Neural progenitor cell (in vitro differentiated cells): Measurements from ENCODE around the gene NEK1. TPM values are rescaled to one million over a fixed set of nuclear protein-coding genes. Genes with fewer than 3 reads are reported as not detected.

Source experiments
- DNase-seq: peaks from one replicate; pipeline ENCODE4 v3.0.0-alpha.2; 2016; ENCODE audit warnings: low spot score
- H2AFZ ChIP-seq: fragments of 200-600 bp; sonication (generic); replicated peaks from 2 replicates; pipeline ENCODE4 v1.6.1; 2016; ENCODE audit warnings: antibody characterized with exemption
- H3F3A ChIP-seq: fragments of 200-600 bp; sonication (generic); 2 replicates; pipeline ENCODE4 v1.6.1; 2016; ENCODE audit warnings: antibody characterized with exemption, low read depth
- H3K27ac ChIP-seq: fragments of 200-600 bp; sonication (generic); 2 replicates; pipeline ENCODE4 v1.5.1; 2016; ENCODE audit warnings: mild to moderate bottlenecking
- H3K27me3 ChIP-seq: fragments of 200-600 bp; sonication (generic); 2 replicates; pipeline ENCODE4 v1.6.1; 2016; ENCODE audit warnings: mild to moderate bottlenecking, moderate library complexity
- H3K36me3 ChIP-seq: fragments of 200-600 bp; sonication (generic); 2 replicates; pipeline ENCODE4 v1.5.1; 2016
- H3K4me1 ChIP-seq: fragments of 200-600 bp; sonication (generic); 2 replicates; pipeline ENCODE4 v1.6.1; 2016; ENCODE audit warnings: mixed run types
- H3K4me2 ChIP-seq: fragments of 200-600 bp; sonication (generic); 2 replicates; pipeline ENCODE4 v1.6.1; 2016
- H3K4me3 ChIP-seq: fragments of 200-600 bp; sonication (generic); 2 replicates; pipeline ENCODE4 v1.5.1; 2016
- H3K79me2 ChIP-seq: fragments of 200-600 bp; sonication (generic); 2 replicates; pipeline ENCODE4 v1.6.1; 2016; ENCODE audit warnings: low read depth
- H3K9ac ChIP-seq: fragments of 200-600 bp; sonication (generic); 2 replicates; pipeline ENCODE4 v1.6.1; 2016
- H3K9me3 ChIP-seq: fragments of 200-600 bp; sonication (generic); 2 replicates; pipeline ENCODE4 v1.5.1; 2016; ENCODE audit warnings: low read depth
- H4K20me1 ChIP-seq: fragments of 200-600 bp; sonication (generic); 2 replicates; pipeline ENCODE4 v1.6.1; 2016; ENCODE audit warnings: low read depth
- H3K27ac Mint-ChIP-seq: 3 replicates; pipeline ENCODE4 v1.8.0; 2021; ENCODE audit warnings: mixed read lengths
- H3K27me3 Mint-ChIP-seq: 2 replicates; pipeline ENCODE4 v1.8.0; 2022; ENCODE audit warnings: low read depth, mild to moderate bottlenecking, inconsistent platforms, moderate library complexity, mixed read lengths; ENCODE audit not compliant: insufficient read depth
- H3K36me3 Mint-ChIP-seq: 3 replicates; pipeline ENCODE4 v1.8.0; 2021; ENCODE audit warnings: mixed read lengths
- H3K4me1 Mint-ChIP-seq: 3 replicates; pipeline ENCODE4 v1.8.0; 2021; ENCODE audit warnings: mixed read lengths
- H3K4me3 Mint-ChIP-seq: 3 replicates; pipeline ENCODE4 v1.8.0; 2021; ENCODE audit warnings: mild to moderate bottlenecking, moderate library complexity, mixed read lengths
- H3K9me3 Mint-ChIP-seq: 3 replicates; pipeline ENCODE4 v1.8.0; 2020; ENCODE audit warnings: mixed read lengths
- CTCF ChIP-seq: fragments of 200-600 bp; sonication (generic); IDR thresholded peaks from 2 replicates; pipeline ENCODE4 v1.5.1; 2017; ENCODE audit warnings: antibody characterized with exemption, mild to moderate bottlenecking
- EZH2 ChIP-seq: fragments of 200-600 bp; sonication (generic); IDR thresholded peaks from 2 replicates; pipeline ENCODE4 v1.6.1; 2017; ENCODE audit warnings: antibody characterized with exemption, mild to moderate bottlenecking, moderate library complexity
- EZH2phosphoT487 ChIP-seq: fragments of 200-600 bp; sonication (generic); IDR thresholded peaks from 2 replicates; pipeline ENCODE4 v1.6.1; 2017; ENCODE audit warnings: antibody characterized with exemption
- total RNA-seq: library from RNA; depleted of rRNA; stranded (reverse); fragments of >200 nt; gene quantifications from 2 replicates; pipeline ENCODE4 v1.2.3, GENCODE V29; 2015; ENCODE audit warnings: low replicate concordance

The NEK1 gene
- total RNA-seq, 1 donor from 2014 or later = 12.1 TPM

- Histone ChIP-seq H4K20me1 (no peaks in the 10 kb centered on the region), H2AFZ (peak overlapping the region; percentile 87), H3K27ac (peak overlapping the region; percentile 77), H3K9ac (no peak overlapping the region), H3K36me3 (peaks cover 4% of the 10 kb centered on the region), H3K4me3 (no peak overlapping the region), H3K79me2 (no peaks in the 10 kb centered on the region), H3K4me1 (peaks cover 34% of the 10 kb centered on the region), H3K27me3 (no peaks in the 10 kb centered on the region), H3K9me3 (peaks cover 11% of the 10 kb centered on the region), H3K4me2 (peak overlapping the region; percentile 48), H3F3A (no peaks in the 10 kb centered on the region)
- Mint-ChIP-seq H3K27ac (no peak overlapping the region), H3K9me3 (peaks cover 14% of the 10 kb centered on the region), H3K4me1 (no peaks in the 10 kb centered on the region), H3K36me3 (peaks cover 10% of the 10 kb centered on the region), H3K4me3 (no peak overlapping the region), H3K27me3 (no peaks in the 10 kb centered on the region)
- TF ChIP-seq CTCF (no peak), EZH2 (no peak), EZH2phosphoT487 (no peak)
- peak; percentile 6 for DNase-seq
These were observed 173.1 kb downstream of the NEK1 start for GRCh38 chr4:169439244-169439643.

DNA sequence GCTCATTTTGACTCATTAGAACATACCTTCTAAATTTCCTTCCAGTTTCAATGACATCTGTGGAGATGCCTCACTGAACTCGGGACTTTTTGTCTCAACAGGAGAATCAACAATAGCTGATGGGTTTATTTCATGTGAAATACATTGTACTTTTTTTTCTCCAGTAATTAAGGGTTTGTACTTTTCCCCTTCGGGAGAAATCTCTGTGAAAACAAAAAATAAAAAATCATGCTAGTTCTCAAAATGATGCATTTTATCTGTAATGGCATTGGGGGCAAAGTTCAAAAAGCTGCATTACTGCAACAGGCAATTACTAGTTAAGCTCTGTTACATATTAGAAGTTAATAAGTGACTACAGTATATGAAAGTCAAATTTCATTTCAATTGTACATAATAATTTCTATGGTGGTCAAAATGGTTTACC is 174.3 kb downstream of the NEK1 start:
- Histone ChIP-seq H3K4me3 (no peak overlapping the region), H3K9me3 (no peaks in the 10 kb centered on the region), H3K4me2 (no peak overlapping the region), H3K36me3 (no peaks in the 10 kb centered on the region), H3K27me3 (no peaks in the 10 kb centered on the region), H3K79me2 (no peaks in the 10 kb centered on the region), H3F3A (no peaks in the 10 kb centered on the region), H3K4me1 (peaks cover 34% of the 10 kb centered on the region), H3K27ac (no peak overlapping the region), H3K9ac (no peak overlapping the region), H4K20me1 (no peaks in the 10 kb centered on the region), H2AFZ (no peak overlapping the region)
- Mint-ChIP-seq H3K4me3 (no peak overlapping the region), H3K36me3 (peaks cover 4% of the 10 kb centered on the region), H3K9me3 (peaks cover 7% of the 10 kb centered on the region), H3K27ac (no peak overlapping the region), H3K27me3 (no peaks in the 10 kb centered on the region), H3K4me1 (no peaks in the 10 kb centered on the region)
- DNase-seq = no peak
- TF ChIP-seq EZH2 (no peak), EZH2phosphoT487 (no peak), CTCF (no peak)

DNA sequence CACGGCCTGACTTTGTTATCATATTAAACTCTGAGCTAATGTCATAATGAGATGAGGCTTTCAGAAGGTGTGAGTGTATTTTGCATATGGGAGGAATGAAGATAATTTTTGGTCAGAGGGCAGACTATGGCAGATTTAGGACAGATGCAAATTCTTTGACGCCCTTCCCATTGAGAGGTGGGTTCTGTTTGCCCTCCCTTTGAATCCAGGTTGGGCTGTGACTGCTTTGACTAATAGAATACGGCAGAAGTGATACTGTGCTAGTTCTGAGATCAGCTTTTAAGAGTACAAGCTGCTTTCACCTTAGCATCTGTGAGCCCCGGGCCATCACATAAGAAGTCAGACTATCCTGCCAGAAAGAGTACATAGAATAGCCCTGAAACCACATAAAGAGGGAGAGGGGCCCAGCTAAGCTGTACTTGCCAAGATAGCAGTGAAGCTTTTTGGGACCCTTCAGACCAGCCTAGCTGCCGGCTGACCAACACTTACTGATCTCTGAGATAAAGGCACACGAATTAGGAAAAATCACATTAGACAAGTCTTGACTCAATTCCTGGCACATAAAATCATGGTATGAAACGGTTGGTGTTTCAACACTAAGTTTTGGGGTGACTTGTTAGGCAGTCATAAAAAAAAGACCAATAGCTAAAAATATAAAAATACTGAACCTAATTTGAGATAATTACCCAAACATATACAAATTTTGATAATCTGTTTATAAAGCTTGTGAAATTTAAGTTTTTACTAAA is 174.9 kb downstream of the NEK1 start:
- Mint-ChIP-seq H3K36me3 (peaks cover 4% of the 10 kb centered on the region), H3K9me3 (peaks cover 4% of the 10 kb centered on the region), H3K27me3 (no peaks in the 10 kb centered on the region), H3K4me1 (no peaks in the 10 kb centered on the region), H3K4me3 (no peak overlapping the region), H3K27ac (no peak overlapping the region)
- H3K36me3 ChIP-seq = no peaks in the 10 kb centered on the region
- H3K27me3 ChIP-seq = no peaks in the 10 kb centered on the region
- H3K27ac ChIP-seq = peak overlapping the region; percentile 45
- TF ChIP-seq CTCF (no peak), EZH2 (no peak), EZH2phosphoT487 (no peak)
- no peaks in the 10 kb centered on the region for H3F3A ChIP-seq
- no peaks in the 10 kb centered on the region for H3K79me2 ChIP-seq
- H3K9me3 ChIP-seq = no peaks in the 10 kb centered on the region
- no peak overlapping the region for H3K4me3 ChIP-seq
- H3K4me1 ChIP-seq = peaks cover 34% of the 10 kb centered on the region
- no peak overlapping the region for H3K4me2 ChIP-seq
- H2AFZ ChIP-seq = no peak overlapping the region
- H4K20me1 ChIP-seq = no peaks in the 10 kb centered on the region
- DNase-seq = peak; percentile 2
- no peak overlapping the region for H3K9ac ChIP-seq
